ENCODE results near the gene METRNL.

The METRNL gene

DNA sequence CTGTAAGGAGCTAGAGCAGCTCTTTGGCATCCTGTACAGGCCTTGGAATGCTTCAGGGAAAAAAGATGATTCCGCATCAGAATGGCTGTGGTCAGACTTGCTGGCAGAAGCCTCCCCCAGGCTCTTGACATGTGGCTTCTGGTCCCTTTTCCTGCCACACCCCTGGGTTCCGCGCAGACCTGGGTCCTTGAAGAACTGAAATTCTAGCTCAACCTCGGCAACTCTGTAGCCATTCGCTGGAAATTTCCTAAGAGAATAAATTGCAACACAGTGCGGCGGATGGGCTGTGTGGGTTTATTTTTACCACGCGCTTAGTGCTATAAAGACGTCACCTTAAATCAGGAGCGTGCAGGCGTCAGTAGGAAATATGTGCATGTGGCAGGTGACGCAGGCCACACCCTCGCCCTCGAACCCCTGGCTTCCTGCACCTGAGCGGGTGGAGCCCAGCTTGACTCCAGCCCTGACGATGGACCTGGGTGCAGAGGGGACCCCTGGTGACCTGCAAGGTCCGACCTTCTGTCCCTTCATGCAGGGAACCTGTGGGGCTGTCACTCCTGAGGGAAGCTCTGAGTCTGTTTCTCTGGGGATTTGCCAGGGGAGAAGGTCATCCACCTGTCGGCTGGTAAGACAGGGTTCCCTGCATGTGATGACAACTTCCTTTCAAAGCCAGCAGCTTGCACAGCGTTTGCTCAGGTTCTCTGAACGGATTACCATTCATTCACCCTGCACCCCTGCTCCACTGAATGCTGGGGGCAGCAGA lies 46.3 kb downstream of the METRNL start:
- TF ChIP-seq ELF4 (IDR thresholded peaks at IDR 0.05) (no peak), ZNF384 (IDR thresholded peaks at IDR 0.05) (no peak), BHLHE40 (IDR thresholded peaks at IDR 0.05; ENCODE audit: borderline replicate concordance) (no peak), FOXM1 (IDR thresholded peaks at IDR 0.05; ENCODE audit: borderline replicate concordance) (no peak), LEF1 (IDR thresholded peaks at IDR 0.05; ENCODE audit: borderline replicate concordance) (no peak), HDGF (IDR thresholded peaks at IDR 0.05; ENCODE audit: borderline replicate concordance) (no peak), CTBP1 (IDR thresholded peaks at IDR 0.05; ENCODE audit: borderline replicate concordance) (no peak), L3MBTL2 (conservative IDR thresholded peaks at IDR 0.05) (no peak), NFRKB (IDR thresholded peaks at IDR 0.05) (no peak), SUZ12 (IDR thresholded peaks at IDR 0.05) (no peak), TARDBP (IDR thresholded peaks at IDR 0.05) (no peak), FOXA1 (IDR thresholded peaks at IDR 0.05) (no peak), FOXK2 (IDR thresholded peaks at IDR 0.05) (no peak), SP1 (IDR thresholded peaks at IDR 0.05) (no peak), ARNT (IDR thresholded peaks at IDR 0.05) (no peak)
- TF ChIP-seq, protein P1, sequence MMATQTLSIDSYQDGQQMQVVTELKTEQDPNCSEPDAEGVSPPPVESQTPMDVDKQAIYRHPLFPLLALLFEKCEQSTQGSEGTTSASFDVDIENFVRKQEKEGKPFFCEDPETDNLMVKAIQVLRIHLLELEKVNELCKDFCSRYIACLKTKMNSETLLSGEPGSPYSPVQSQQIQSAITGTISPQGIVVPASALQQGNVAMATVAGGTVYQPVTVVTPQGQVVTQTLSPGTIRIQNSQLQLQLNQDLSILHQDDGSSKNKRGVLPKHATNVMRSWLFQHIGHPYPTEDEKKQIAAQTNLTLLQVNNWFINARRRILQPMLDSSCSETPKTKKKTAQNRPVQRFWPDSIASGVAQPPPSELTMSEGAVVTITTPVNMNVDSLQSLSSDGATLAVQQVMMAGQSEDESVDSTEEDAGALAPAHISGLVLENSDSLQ (IDR thresholded peaks at IDR 0.05) = no peak
- POLR2A ChIA-PET = no interaction called here
- DNase-seq (ENCODE audit: extremely low spot score) = no peak
- CTCF ChIA-PET = no interaction called here

DNA sequence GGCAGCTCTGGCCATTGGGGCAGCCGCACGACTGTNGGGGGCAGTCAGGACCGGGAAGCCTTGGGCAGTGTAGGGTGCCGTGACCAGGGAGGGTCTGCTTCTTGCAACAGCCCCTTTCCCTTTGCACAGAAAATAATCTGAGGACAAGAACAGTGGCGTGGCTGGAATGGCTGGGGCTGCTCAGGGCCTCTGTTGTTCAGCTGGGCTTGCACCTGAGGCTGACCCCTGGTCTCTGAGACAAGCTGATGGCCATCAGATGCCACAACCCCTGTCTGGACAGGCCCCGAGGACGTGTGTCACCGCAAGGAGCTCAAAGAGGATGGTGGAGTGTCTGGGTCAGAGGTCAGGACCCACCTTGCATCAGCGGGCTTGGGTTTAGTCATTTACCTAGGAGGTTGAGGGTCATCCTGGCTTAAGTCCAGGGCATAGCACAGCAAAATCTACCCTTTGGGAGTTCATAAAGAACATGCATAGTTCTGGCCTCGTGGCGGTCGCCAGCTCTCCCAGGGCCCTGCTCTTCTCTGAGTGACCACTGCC lies 46.9 kb downstream of the METRNL start:
- TF ChIP-seq SUZ12 (IDR thresholded peaks at IDR 0.05) (no peak), FOXM1 (IDR thresholded peaks at IDR 0.05; ENCODE audit: borderline replicate concordance) (no peak), BHLHE40 (IDR thresholded peaks at IDR 0.05; ENCODE audit: borderline replicate concordance) (no peak), TARDBP (IDR thresholded peaks at IDR 0.05) (no peak), SP1 (IDR thresholded peaks at IDR 0.05) (no peak), LEF1 (IDR thresholded peaks at IDR 0.05; ENCODE audit: borderline replicate concordance) (no peak), FOXA1 (IDR thresholded peaks at IDR 0.05) (no peak)
- TF ChIP-seq, protein P1 (IDR thresholded peaks at IDR 0.05) = no peak
- CTCF ChIA-PET = no interaction called here
- no peak for DNase-seq (ENCODE audit: extremely low spot score)
- POLR2A ChIA-PET = no interaction called here

DNA sequence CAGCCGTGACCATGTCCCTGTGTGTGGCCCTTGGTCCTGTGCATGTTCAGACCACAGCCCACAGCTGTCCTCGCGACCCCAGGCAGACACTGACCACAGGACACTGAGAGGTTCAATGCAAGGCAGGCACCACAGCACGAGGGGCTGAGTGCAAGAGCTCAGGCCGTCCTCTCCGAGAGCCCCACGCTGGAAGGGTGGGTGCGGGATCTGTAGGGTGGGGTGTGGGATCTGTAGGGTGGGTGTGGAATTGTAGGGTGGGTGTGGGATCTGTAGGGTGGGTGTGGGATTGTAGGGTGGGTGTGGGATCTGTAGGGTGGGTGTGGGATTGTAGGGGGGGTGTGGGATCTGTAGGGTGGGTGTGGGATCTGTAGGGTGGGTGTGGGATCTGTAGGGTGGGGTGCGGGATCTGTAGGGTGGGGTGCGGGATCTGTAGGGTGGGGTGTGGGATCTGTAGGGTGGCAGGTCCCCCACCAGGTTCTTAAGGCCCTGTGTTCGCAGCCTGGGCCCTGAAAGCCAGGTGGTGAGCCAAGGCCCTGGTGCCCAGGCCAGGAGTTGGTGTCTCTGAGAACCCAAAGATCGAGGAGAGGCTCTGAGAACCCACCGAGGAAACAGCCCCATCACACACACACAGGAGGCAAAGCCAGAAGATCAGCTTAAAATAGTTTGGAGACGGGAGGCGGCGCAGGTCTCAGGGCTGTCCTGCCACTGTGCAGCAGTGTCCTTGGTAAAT lies 48.2 kb downstream of the METRNL start:
- POLR2A ChIA-PET = no interaction called here

DNA sequence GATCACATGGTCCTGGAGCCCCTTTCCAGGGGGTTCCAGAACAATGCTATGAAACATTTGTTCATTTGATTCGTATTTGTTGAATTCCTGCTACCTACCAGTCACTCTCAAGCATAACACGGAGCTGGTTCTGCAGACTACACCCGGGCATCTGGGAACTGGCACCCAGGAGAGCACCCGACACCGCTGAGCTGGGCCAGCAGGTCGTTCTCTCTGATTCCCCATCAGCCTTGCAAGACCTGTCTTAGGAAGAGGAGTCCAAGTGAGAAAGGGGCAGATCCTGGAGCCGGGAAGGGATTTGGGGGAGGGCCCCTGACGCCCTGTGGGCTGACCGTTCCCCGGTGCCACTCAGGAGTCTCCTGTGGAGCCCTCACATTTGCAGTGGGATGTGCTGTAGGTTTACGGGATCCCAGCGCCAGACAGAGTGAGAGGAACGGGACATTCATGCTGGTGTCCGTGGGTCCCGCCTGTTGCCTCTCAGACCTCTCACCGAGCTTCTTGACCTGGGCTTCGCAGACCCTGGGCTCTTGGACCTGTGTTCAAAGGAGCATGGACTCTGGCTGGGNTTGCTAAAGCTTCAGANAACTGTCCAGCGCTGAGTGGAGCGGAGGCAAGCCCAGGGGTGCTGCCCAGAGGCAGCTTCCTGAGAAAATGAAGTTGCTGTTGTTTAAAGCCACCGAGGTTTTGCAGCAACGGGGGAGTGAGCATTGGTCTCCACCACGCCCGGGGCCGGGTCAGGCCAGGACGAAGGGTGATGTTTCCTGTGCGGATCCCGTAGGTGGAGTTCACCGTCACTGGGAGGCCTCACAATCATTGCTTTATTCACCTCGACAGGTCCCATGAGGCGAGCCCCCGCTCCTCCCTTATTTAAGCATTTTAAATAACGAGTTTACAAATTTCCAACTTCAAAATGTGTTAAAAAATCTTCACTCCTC lies 49.2 kb downstream of the METRNL start:
- ChIA-PET CTCF (no interaction called here), POLR2A (no interaction called here)
- no peak for TF ChIP-seq SP1 (IDR thresholded peaks at IDR 0.05)
- no peak for TF ChIP-seq CTBP1 (IDR thresholded peaks at IDR 0.05; ENCODE audit: borderline replicate concordance)
- no peak for DNase-seq (ENCODE audit: extremely low spot score)

More for the DNA sequence above, 48.2 kb downstream of the METRNL start:
- CTCF ChIA-PET = no interaction called here
- TF ChIP-seq FOXM1 (IDR thresholded peaks at IDR 0.05; ENCODE audit: borderline replicate concordance) = no peak
- DNase-seq (ENCODE audit: extremely low spot score) = no peak

DNA sequence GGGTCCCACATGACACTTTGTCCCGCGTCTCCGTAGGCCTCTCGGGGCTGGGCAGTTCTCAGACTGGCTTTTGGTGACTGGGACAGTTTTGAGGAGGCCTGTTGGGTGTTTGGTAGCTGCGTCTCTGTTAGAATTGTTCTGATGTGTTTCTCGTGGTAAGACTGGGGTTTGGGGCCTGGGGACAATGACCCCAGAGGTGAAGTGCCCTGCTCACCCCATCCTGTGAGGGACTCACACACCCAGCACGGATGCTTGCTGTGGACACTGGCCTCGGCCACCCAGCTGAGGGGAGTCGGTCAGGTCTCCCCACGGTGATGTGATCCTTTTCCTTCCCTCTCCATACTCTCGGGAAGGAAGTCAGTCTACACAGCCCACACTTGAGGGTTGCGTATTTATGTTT lies 50.3 kb downstream of the METRNL start:
- no peak for DNase-seq (ENCODE audit: extremely low spot score)
- CTCF ChIA-PET = no interaction called here
- TF ChIP-seq SUZ12 (IDR thresholded peaks at IDR 0.05) (no peak), FOXA1 (IDR thresholded peaks at IDR 0.05) (no peak), ZNF384 (IDR thresholded peaks at IDR 0.05) (no peak), BHLHE40 (IDR thresholded peaks at IDR 0.05; ENCODE audit: borderline replicate concordance) (no peak), CTBP1 (IDR thresholded peaks at IDR 0.05; ENCODE audit: borderline replicate concordance) (no peak), FOXK2 (IDR thresholded peaks at IDR 0.05) (no peak), HDGF (IDR thresholded peaks at IDR 0.05; ENCODE audit: borderline replicate concordance) (no peak), ELF4 (IDR thresholded peaks at IDR 0.05) (no peak), L3MBTL2 (conservative IDR thresholded peaks at IDR 0.05) (no peak), LEF1 (IDR thresholded peaks at IDR 0.05; ENCODE audit: borderline replicate concordance) (no peak), NFRKB (IDR thresholded peaks at IDR 0.05) (no peak), ARNT (IDR thresholded peaks at IDR 0.05) (no peak), TARDBP (IDR thresholded peaks at IDR 0.05) (no peak), SP1 (IDR thresholded peaks at IDR 0.05) (no peak), FOXM1 (IDR thresholded peaks at IDR 0.05; ENCODE audit: borderline replicate concordance) (no peak)
- TF ChIP-seq, protein P1 (IDR thresholded peaks at IDR 0.05) = no peak
- POLR2A ChIA-PET = no interaction called here
